SIG-M5 treated with dmso at 0.1 percent for 504 hours (cell line): ENCODE data around the gene ACOT6.
"Not testable (repeated sequence)": the region's sequence is repeated elsewhere in the genome, so short reads cannot be mapped to it uniquely, and the experiment has no call there.

Source experiments
- DNase-seq: peaks from one replicate; lab custom pipeline; 2025; ENCODE audit not compliant: unreplicated experiment; lab: John Stamatoyannopoulos, UW

ACOT6 gene

DNA sequence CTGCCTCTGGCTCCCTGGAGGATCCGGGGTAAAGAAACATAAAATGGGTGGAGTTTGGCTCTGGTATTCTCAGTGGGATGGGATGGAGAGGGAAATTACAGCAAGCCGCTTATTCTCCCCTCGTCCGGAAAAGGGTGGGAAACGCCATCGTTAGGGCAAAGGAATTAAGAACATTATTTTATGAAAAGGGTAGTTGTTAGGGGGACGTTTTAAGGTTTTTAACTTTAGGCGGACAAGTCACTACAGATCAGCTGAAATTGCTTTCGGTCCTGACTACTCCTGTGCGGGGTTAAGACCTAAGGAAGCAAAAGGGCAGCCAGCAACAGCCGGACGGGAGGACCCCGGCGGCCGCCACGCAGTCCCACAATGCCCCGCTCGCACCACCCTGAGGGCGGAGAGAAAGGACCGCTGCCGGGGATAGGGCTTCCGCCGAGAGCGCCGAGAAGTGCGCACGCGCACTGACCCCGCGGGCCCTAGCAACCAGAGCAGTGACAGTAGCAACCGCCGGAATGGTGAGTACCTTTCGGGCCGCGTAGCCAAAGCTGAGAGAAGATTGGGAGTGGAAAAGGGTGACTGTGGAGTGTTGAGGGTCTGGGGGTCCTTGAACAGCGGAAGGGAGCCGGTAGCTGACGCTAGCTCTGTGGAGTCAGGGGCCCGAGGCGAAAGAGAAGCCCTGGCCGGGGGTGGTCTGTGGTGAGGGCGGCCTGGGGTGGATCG lies 32.4 kb downstream of the ACOT6 start, which contains the start of gene DNAL1:
Gene DNAL1, plus strand, starts transcription at position 456 of the 717 bp plus-strand sequence. Its CDS starts 54 bp downstream, at position 510.
- DNase-seq = peak; percentile 89

GRCh38 chr14:73645248-73645610 lies 32.9 kb downstream of the ACOT6 start:
- no peak for DNase-seq

DNA sequence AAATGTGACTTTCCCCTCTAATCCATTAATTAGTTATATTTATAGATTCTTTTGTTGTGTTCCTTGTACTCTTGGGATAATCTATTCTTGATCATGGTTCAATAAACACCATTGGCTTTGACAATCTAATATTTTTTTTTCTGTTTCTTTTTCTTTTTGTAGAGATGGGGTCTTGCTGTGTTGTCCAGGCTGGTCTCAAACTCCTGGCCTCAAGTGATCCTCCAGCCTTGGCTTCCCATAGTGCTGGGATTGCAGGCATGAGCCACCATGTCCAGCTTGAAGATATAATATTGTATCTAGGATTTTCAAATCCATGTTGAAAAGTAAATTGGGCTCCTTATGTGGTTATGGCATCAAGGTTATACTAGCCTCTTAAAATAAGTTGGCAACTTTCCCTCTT lies 38.7 kb downstream of the ACOT6 start:
- no peak for DNase-seq

GRCh38 chr14:73655851-73656250 lies 43.5 kb downstream of the ACOT6 start:
- DNase-seq = no peak

- not testable (repeated sequence) for DNase-seq
Measured at GRCh38 chr14:73659202-73659601, 46.9 kb downstream of the ACOT6 start.

- DNase-seq = no peak
Measured at GRCh38 chr14:73660511-73660910, 48.2 kb downstream of the ACOT6 start.

- DNase-seq = no peak
Measured at GRCh38 chr14:73661872-73662271, 49.6 kb downstream of the ACOT6 start.

DNA sequence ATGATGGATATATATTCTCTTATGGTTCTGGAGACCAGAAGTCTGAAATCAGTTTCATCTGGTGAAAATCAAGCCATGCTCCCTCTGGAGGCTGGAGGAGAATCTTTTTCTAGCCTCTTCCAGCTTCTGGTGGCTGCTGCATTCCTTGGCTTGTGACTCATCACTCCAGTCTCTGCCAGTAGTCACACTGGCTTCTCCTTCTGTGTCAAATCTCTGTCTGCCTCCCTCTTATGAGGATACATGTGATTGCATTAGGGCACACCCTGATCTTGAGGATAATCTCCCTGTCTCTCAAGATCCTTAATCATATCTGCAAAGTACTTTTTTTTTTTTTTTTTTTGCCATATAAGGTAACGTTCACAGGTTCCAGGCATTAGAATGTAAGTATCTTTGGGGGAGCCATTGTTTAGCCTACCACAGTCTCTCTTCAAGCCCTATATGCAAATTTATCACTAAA lies 50.2 kb downstream of the ACOT6 start:
- peak; percentile 64 for DNase-seq

- DNase-seq = no peak
Measured at GRCh38 chr14:73663548-73664212, 51.4 kb downstream of the ACOT6 start.

DNA sequence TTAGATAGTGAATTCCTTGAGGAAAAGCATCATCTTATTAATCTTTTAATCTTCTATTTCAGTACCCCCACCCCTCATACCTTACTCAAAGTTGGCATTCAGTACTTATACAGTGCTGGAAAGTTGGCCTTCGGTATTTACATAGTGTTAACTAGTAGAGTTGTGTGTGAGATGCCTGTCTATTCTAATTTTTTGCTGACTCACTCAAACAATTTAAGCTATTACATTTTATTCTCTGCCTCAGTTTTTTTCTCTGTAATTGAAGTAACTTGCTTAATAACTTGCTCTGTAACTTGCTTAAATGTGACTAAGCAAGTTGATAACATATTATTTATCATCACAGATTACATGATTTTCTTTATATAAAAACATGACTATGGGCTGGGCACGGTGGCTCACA lies 52.8 kb downstream of the ACOT6 start:
- DNase-seq = no peak

GRCh38 chr14:73666583-73666982 lies 54.3 kb downstream of the ACOT6 start:
- DNase-seq = no peak

- DNase-seq = no peak
Measured at GRCh38 chr14:73667854-73668253, 55.5 kb downstream of the ACOT6 start.
